GM12878 (cell line): ENCODE data around the gene KIF26A. TPM values are rescaled to one million over a fixed set of nuclear protein-coding genes. Genes with fewer than 3 reads are reported as not detected.

Source experiments
- ATAC-seq: fragments of 200-7000 bp; cut with Tn5 transposase; 3 replicates; pipeline ENCODE4 v1.9.1; 2020; ENCODE audit warnings: mild to moderate bottlenecking, moderate library complexity
- BruUV-seq: library from RNA; stranded (reverse); fragments of 400-500 nt; replicated peaks from 2 replicates; lab custom pipeline; 2021; lab: Mats Ljungman, UMichigan
- CTCF ChIA-PET: fragments of 300-600 bp; sonication (Branson Sonifier 250); formaldehyde crosslinking; extraction: SDS; loops from one replicate; lab custom pipeline; 2021; ENCODE audit warnings: inconsistent platforms; lab: Yijun Ruan, JAX
- POLR2A ChIA-PET: fragments of 350-600 bp; formaldehyde crosslinking; extraction: SDS; loops from one replicate; lab custom pipeline; 2021; ENCODE audit warnings: inconsistent platforms; lab: Charles Lee
- RAD21 ChIA-PET: fragments of 300-600 bp; sonication (Branson Sonifier 250); formaldehyde crosslinking; loops from one replicate; lab custom pipeline; 2023; ENCODE audit warnings: antibody characterized with exemption; ENCODE audit not compliant: unreplicated experiment; lab: Charles Lee
- SMC1A ChIA-PET: fragments of 300-600 bp; sonication (Branson Sonifier 250); formaldehyde crosslinking; loops from one replicate; lab custom pipeline; 2023; ENCODE audit not compliant: unreplicated experiment, uncharacterized antibody; lab: Charles Lee
- DNase-seq: peaks from one replicate; pipeline ENCODE4 v3.0.0-alpha.2; 2011; ENCODE audit warnings: low read depth, low spot score
- FAIRE-seq: peaks from 3 replicates; lab custom pipeline; 2011; peaks lifted over from hg19 to GRCh38; lab: Jason Lieb, UNC
- H2AFZ ChIP-seq: 2 replicates; pipeline ENCODE4 v1.6.0; 2011; ENCODE audit warnings: low read depth, low read length, control low read depth; ENCODE audit not compliant: control insufficient read depth
- H3K27ac ChIP-seq: 2 replicates; pipeline ENCODE4 v1.5.1; 2011; ENCODE audit warnings: control low read depth; ENCODE audit not compliant: control insufficient read depth, insufficient read depth
- H3K27me3 ChIP-seq, 2 experiments: replicated peaks in 1 of 2; 2 replicates each; pipeline versions ENCODE4 v1.6.0 to v1.6.1; 2011; ENCODE audit warnings: low read length in 1 of 2; ENCODE audit not compliant: control insufficient read depth in 2 of 2, insufficient read depth in 2 of 2
- H3K36me3 ChIP-seq, 2 experiments: 2 replicates each; pipeline ENCODE4 v1.5.1; 2011; ENCODE audit warnings: low read length in 1 of 2; ENCODE audit not compliant: control insufficient read depth in 2 of 2, insufficient read depth in 2 of 2
- H3K4me1 ChIP-seq: 2 replicates; pipeline ENCODE4 v1.6.1; 2011; ENCODE audit warnings: mild to moderate bottlenecking, low read length, moderate library complexity, mixed read lengths; ENCODE audit not compliant: control insufficient read depth, insufficient read depth
- H3K4me2 ChIP-seq: 2 replicates; pipeline ENCODE4 v1.6.0; 2011; ENCODE audit warnings: control low read depth; ENCODE audit not compliant: control insufficient read depth, insufficient read depth
- H3K4me3 ChIP-seq: fragments of 200-600 bp; sonication (generic); 2 replicates; pipeline ENCODE4 v1.5.1; 2016
- H3K79me2 ChIP-seq: 2 replicates; pipeline ENCODE4 v1.6.0; 2011; ENCODE audit warnings: low read length; ENCODE audit not compliant: control insufficient read depth, insufficient read depth
- H3K9ac ChIP-seq: 2 replicates; pipeline ENCODE4 v1.8.0; 2011; ENCODE audit warnings: low read length, control low read depth, mixed read lengths; ENCODE audit not compliant: control insufficient read depth, insufficient read depth
- H3K9me3 ChIP-seq: replicated peaks from 3 replicates; pipeline ENCODE4 v1.5.1; 2011; ENCODE audit warnings: mild to moderate bottlenecking, low read length; ENCODE audit not compliant: control insufficient read depth, insufficient read depth
- H4K20me1 ChIP-seq: 2 replicates; pipeline ENCODE4 v1.6.0; 2011; ENCODE audit not compliant: control insufficient read depth, insufficient read depth
- ATF7 ChIP-seq: fragments of 450-650 bp; IDR thresholded peaks from 2 replicates; pipeline ENCODE4 v1.6.1; 2016; ENCODE audit warnings: low read depth, mild to moderate bottlenecking
- BHLHE40 ChIP-seq, 2 experiments: fragments of 450-650 bp in 1 of 2; IDR thresholded peaks; 2 replicates each; pipeline ENCODE4 v1.6.1; 2011 to 2017; ENCODE audit warnings: low read depth in 2 of 2, borderline replicate concordance in 1 of 2, improper control_type of control experiment in 1 of 2, low read length in 1 of 2, mild to moderate bottlenecking in 1 of 2
- ETV6 ChIP-seq, 2 experiments: fragments of 450-650 bp in 1 of 2; IDR thresholded peaks in 1 of 2; conservative IDR thresholded peaks in 1 of 2; 2 replicates each; pipeline ENCODE4 v1.6.1; 2014; ENCODE audit warnings: antibody characterized with exemption in 1 of 2, borderline replicate concordance in 1 of 2, low read depth in 1 of 2, mild to moderate bottlenecking in 1 of 2, moderate library complexity in 1 of 2
- MEF2B ChIP-seq: fragments of 450-650 bp; IDR thresholded peaks from 2 replicates; pipeline ENCODE4 v1.6.1; 2018; ENCODE audit warnings: mild to moderate bottlenecking, moderate library complexity; ENCODE audit not compliant: partially characterized antibody, poor library complexity, severe bottlenecking
- PKNOX1 ChIP-seq: fragments of 450-650 bp; IDR thresholded peaks from 2 replicates; pipeline ENCODE4 v1.6.1; 2016; ENCODE audit warnings: mild to moderate bottlenecking
- PML ChIP-seq: IDR thresholded peaks from 2 replicates; pipeline ENCODE4 v1.6.1; 2012; ENCODE audit warnings: low read length, inconsistent platforms
- SMAD5 ChIP-seq: IDR thresholded peaks from 2 replicates; pipeline ENCODE4 v1.6.1; 2016; ENCODE audit warnings: antibody characterized with exemption, low read depth
- SP1 ChIP-seq: IDR thresholded peaks from one replicate; pipeline ENCODE4 v1.6.1; 2011; ENCODE audit warnings: low read depth, low read length
- STAT1 ChIP-seq: fragments of 450-650 bp; conservative IDR thresholded peaks from 2 replicates; pipeline ENCODE4 v1.6.1; 2014; ENCODE audit warnings: antibody characterized with exemption, mild to moderate bottlenecking
- TCF3 ChIP-seq: IDR thresholded peaks from 2 replicates; pipeline ENCODE4 v1.6.1; 2012; ENCODE audit warnings: low read depth, mild to moderate bottlenecking, low read length, borderline replicate concordance; ENCODE audit not compliant: insufficient read depth
- ZBED1 ChIP-seq: IDR thresholded peaks from 2 replicates; pipeline ENCODE4 v1.6.1; 2016; ENCODE audit warnings: borderline replicate concordance
- ZNF687 ChIP-seq: fragments of 450-650 bp; IDR thresholded peaks from 2 replicates; pipeline ENCODE4 v1.6.1; 2017; ENCODE audit warnings: mild to moderate bottlenecking, moderate library complexity
- WGBS: methylation state at CpG from one replicate; pipeline ENCODE4 v1.1.6; 2016; ENCODE audit warnings: low lambda C conversion rate; ENCODE audit not compliant: insufficient replicate concordance, insufficient coverage; ENCODE audit errors: missing lambda C conversion rate; 5-methylcytosine and 5-hydroxymethylcytosine counted together
- in situ Hi-C: fragments of 300-500 bp; cut with MboI; formaldehyde crosslinking; loops from 9 replicates; pipeline ENCODE4 v1.14.3; 2018; ENCODE audit warnings: mixed read lengths
- intact Hi-C: fragments of 100-400 bp; cut with micrococcal nuclease; formaldehyde crosslinking; loops from one replicate; pipeline ENCODE4 v1.14.2; 2022; ENCODE audit not compliant: unreplicated experiment
- polyA plus RNA-seq, 11 experiments: library from polyadenylated mRNA; depleted of rRNA in 4 of 11; unstranded in 6 of 11; stranded (reverse) in 5 of 11; fragments of >200 nt; fragmentation: Nextera tagmentation in 4 of 11; fragmentation: Illumina TruSeq in 1 of 11; extraction: Ambion mirVana in 4 of 11; extraction: Trizol in 1 of 11; gene quantifications; 1 replicate in 1 of 11; 2 replicates in 10 of 11; pipeline versions ENCODE4 v1.2.1 to v1.2.3, GENCODE V29; 2011 to 2016; ENCODE audit warnings: inconsistent platforms in 2 of 11, missing spikeins in 2 of 11, low read depth in 1 of 11
- total RNA-seq, 4 experiments: library from RNA; depleted of rRNA in 3 of 4; stranded (reverse); fragments of >200 nt in 3 of 4; fragmentation: Illumina TruSeq in 1 of 4; extraction: Trizol in 1 of 4; gene quantifications; 2 replicates each; pipeline versions ENCODE4 v1.2.1 to v1.2.3, GENCODE V29; 2013 to 2021
- TF ChIP-seq, protein P1 (sequence below): fragments of 450-650 bp; formaldehyde crosslinking; IDR thresholded peaks from 2 replicates; pipeline ENCODE4 v1.4.0; 2020; ENCODE audit warnings: mild to moderate bottlenecking, moderate library complexity
- TF ChIP-seq, protein P2 (sequence below): IDR thresholded peaks from 2 replicates; pipeline ENCODE4 v1.6.1; 2011; ENCODE audit warnings: borderline replicate concordance, low read depth, mild to moderate bottlenecking, moderate library complexity, low read length; ENCODE audit not compliant: insufficient read depth, poor library complexity, severe bottlenecking

Gene KIF26A
- total and polyA plus RNA-seq, 10 of the 15 experiments (the other 5 are each of a cell fraction or from before 2014, with no cell fraction given): 0.05 TPM; not detected in 9

GRCh38 chr14:104224131-104224505, 85.7 kb downstream of the KIF26A start:
- intact Hi-C loops (loop anchor here (5.0 kb wide), 1 partner anchor 147 kb away; no protein-coding TSS in a partner anchor), in situ Hi-C loops (no loop called here)
- ChIA-PET POLR2A (no interaction called here), RAD21 (no interaction called here), CTCF (no interaction called here), SMC1A (interaction anchor here (1.2 kb wide), 1 partner anchor 30 kb away, joined by 3 read pairs; no protein-coding TSS in a partner anchor)
- BruUV-seq: no TSS peak
- no peak overlapping the region for H2AFZ ChIP-seq
- WGBS: 13% methylated on average over 7 of the region's 8 CpGs
- DNase-seq: no peak
- no peak overlapping the region for H3K4me3 ChIP-seq
- H3K27ac ChIP-seq: no peak overlapping the region
- no peaks in the 10 kb centered on the region for H3K79me2 ChIP-seq
- H3K27me3 ChIP-seq: no peaks in the 10 kb centered on the region; a peak in 1 of 4 replicates
- H3K36me3 ChIP-seq: no peaks in the 10 kb centered on the region
- H3K4me2 ChIP-seq: no peak overlapping the region
- no peaks in the 10 kb centered on the region for H3K4me1 ChIP-seq
- ATAC-seq: no peak
- FAIRE-seq: no peak
- H4K20me1 ChIP-seq: no peaks in the 10 kb centered on the region; the same call in 1 of the 2 replicates
- H3K9me3 ChIP-seq: no peaks in the 10 kb centered on the region; the same call in 2 of the 3 replicates
- no peak overlapping the region for H3K9ac ChIP-seq
- no peak for TF ChIP-seq ZNF687
- no peak for TF ChIP-seq SMAD5
- TF ChIP-seq MEF2B: no peak
- TF ChIP-seq ZBED1: no peak
- TF ChIP-seq ETV6 (conservative IDR thresholded peaks at IDR 0.05 in 1 of 2, IDR thresholded peaks at IDR 0.05 in 1 of 2; ENCODE audit: borderline replicate concordance in 1 of 2, low read depth in 1 of 2): no peak
- TF ChIP-seq, protein P1, sequence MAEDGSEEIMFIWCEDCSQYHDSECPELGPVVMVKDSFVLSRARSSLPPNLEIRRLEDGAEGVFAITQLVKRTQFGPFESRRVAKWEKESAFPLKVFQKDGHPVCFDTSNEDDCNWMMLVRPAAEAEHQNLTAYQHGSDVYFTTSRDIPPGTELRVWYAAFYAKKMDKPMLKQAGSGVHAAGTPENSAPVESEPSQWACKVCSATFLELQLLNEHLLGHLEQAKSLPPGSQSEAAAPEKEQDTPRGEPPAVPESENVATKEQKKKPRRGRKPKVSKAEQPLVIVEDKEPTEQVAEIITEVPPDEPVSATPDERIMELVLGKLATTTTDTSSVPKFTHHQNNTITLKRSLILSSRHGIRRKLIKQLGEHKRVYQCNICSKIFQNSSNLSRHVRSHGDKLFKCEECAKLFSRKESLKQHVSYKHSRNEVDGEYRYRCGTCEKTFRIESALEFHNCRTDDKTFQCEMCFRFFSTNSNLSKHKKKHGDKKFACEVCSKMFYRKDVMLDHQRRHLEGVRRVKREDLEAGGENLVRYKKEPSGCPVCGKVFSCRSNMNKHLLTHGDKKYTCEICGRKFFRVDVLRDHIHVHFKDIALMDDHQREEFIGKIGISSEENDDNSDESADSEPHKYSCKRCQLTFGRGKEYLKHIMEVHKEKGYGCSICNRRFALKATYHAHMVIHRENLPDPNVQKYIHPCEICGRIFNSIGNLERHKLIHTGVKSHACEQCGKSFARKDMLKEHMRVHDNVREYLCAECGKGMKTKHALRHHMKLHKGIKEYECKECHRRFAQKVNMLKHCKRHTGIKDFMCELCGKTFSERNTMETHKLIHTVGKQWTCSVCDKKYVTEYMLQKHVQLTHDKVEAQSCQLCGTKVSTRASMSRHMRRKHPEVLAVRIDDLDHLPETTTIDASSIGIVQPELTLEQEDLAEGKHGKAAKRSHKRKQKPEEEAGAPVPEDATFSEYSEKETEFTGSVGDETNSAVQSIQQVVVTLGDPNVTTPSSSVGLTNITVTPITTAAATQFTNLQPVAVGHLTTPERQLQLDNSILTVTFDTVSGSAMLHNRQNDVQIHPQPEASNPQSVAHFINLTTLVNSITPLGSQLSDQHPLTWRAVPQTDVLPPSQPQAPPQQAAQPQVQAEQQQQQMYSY (CRISPR knock-in tag): no peak
- TF ChIP-seq PML: no peak
- TF ChIP-seq, protein P2, sequence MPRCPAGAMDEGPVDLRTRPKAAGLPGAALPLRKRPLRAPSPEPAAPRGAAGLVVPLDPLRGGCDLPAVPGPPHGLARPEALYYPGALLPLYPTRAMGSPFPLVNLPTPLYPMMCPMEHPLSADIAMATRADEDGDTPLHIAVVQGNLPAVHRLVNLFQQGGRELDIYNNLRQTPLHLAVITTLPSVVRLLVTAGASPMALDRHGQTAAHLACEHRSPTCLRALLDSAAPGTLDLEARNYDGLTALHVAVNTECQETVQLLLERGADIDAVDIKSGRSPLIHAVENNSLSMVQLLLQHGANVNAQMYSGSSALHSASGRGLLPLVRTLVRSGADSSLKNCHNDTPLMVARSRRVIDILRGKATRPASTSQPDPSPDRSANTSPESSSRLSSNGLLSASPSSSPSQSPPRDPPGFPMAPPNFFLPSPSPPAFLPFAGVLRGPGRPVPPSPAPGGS: no peak
- TF ChIP-seq BHLHE40 (IDR thresholded peaks at IDR 0.05; ENCODE audit: borderline replicate concordance in 1 of 2, low read depth in 2 of 2, low read length in 1 of 2): no peak
- TF ChIP-seq STAT1: no peak
- TF ChIP-seq TCF3: no peak
- TF ChIP-seq PKNOX1: no peak
- TF ChIP-seq ATF7: no peak
- TF ChIP-seq SP1: no peak
